ENCODE data around the gene SCD. TPM values are rescaled to one million over a fixed set of nuclear protein-coding genes. Genes with fewer than 3 reads are reported as not detected.
"Not testable (repeated sequence)": the region's sequence is repeated elsewhere in the genome, so short reads cannot be mapped to it uniquely, and the experiment has no call there.

The SCD gene
- total and polyA plus RNA-seq, 10 of the 15 experiments (the other 5 are each of a cell fraction or from before 2014, with no cell fraction given): 68.7 to 279 (median 99.5) TPM

- Histone ChIP-seq H3K9me3 (replicated peaks; ENCODE audit: control insufficient read depth, insufficient read depth, low read length) (no peaks in the 10 kb centered on the region), H3K79me2 (ENCODE audit: control insufficient read depth, insufficient read depth, low read length) (peaks cover 10% of the 10 kb centered on the region), H3K4me3 (peak overlapping the region; percentile 94), H2AFZ (ENCODE audit: control insufficient read depth, low read depth, low read length) (peak overlapping the region; percentile 92), H3K36me3 (ENCODE audit: control insufficient read depth in 2 of 2, insufficient read depth in 2 of 2, low read length in 1 of 2) (no peaks in the 10 kb centered on the region), H3K4me2 (ENCODE audit: control insufficient read depth, insufficient read depth) (peak overlapping the region; percentile 99), H4K20me1 (ENCODE audit: control insufficient read depth, insufficient read depth) (no peaks in the 10 kb centered on the region), H3K9ac (ENCODE audit: control insufficient read depth, insufficient read depth, low read length) (peak overlapping the region; percentile 90), H3K27me3 (replicated peaks in 1 of 2; ENCODE audit: control insufficient read depth in 2 of 2, insufficient read depth in 2 of 2, low read length in 1 of 2) (no peaks in the 10 kb centered on the region), H3K27ac (ENCODE audit: control insufficient read depth, insufficient read depth) (peak overlapping the region; percentile 85), H3K4me1 (ENCODE audit: control insufficient read depth, insufficient read depth, low read length) (peaks cover 34% of the 10 kb centered on the region)
- FAIRE-seq (no peak), ATAC-seq (no peak), DNase-seq (ENCODE audit: low read depth, low spot score) (no peak)
- intact Hi-C loops (cut with micrococcal nuclease; ENCODE audit: unreplicated experiment) (no loop called here), in situ Hi-C loops (cut with MboI) (no loop called here)
- TF ChIP-seq E2F4 (IDR thresholded peaks at IDR 0.05; ENCODE audit: low read depth, low read length): no peak
- TF ChIP-seq DPF2 (IDR thresholded peaks at IDR 0.05): no peak
- no peak for TF ChIP-seq TAF1 (IDR thresholded peaks at IDR 0.05; ENCODE audit: borderline replicate concordance, low read depth, low read length)
- no peak for TF ChIP-seq NFYB (IDR thresholded peaks at IDR 0.05; ENCODE audit: insufficient read depth, low read depth, low read length)
- peak; percentile 36; the same call in 1 of the 2 replicates for TF ChIP-seq RELB (IDR thresholded peaks at IDR 0.05; ENCODE audit: low read depth)
- TF ChIP-seq SPI1 (IDR thresholded peaks at IDR 0.05; ENCODE audit: borderline replicate concordance, insufficient read depth, low read depth, low read length): peak; percentile 27; the same call in 1 of the 2 replicates
- no peak; the same call in 1 of the 2 replicates for TF ChIP-seq BACH1 (IDR thresholded peaks at IDR 0.05; ENCODE audit: borderline replicate concordance)
- TF ChIP-seq NR2C1 (IDR thresholded peaks at IDR 0.05): no peak
- TF ChIP-seq E4F1 (IDR thresholded peaks at IDR 0.05; ENCODE audit: borderline replicate concordance, partially characterized antibody): no peak
- no TSS peak for BruUV-seq (replicated peaks)
- ChIA-PET POLR2A (interaction anchor here (0.7 to 6.5 kb wide), 9 partner anchors 9 to 189 kb away, joined by 3 to 191 read pairs (median 3); partner anchors contain the start of genes HIF1AN and SCD), CTCF (interaction anchor here (1.0 to 2.7 kb wide), 6 partner anchors 23 to 144 kb away, joined by 3 to 31 read pairs (median 5); partner anchors contain the start of gene SCD), RAD21 (ENCODE audit: unreplicated experiment) (interaction anchor here (1.3 to 3.1 kb wide), 5 partner anchors 22 to 35 kb away, joined by 3 to 73 read pairs (median 6); partner anchors contain the start of gene SCD), SMC1A (ENCODE audit: uncharacterized antibody, unreplicated experiment) (interaction anchor here (1.0 to 7.7 kb wide), 4 partner anchors 15 to 157 kb away, joined by 3 to 118 read pairs (median 6); partner anchors contain the start of gene SCD)
- 18% methylated on average over 3 of the region's 3 CpGs for WGBS (ENCODE audit: insufficient coverage, insufficient replicate concordance, low lambda C conversion rate, missing lambda C conversion rate)
These were observed 27.2 kb downstream of the SCD start for GRCh38 chr10:100374200-100374655.

- peak overlapping the region; percentile 99 for H3K4me2 ChIP-seq (ENCODE audit: control insufficient read depth, insufficient read depth)
- H4K20me1 ChIP-seq (ENCODE audit: control insufficient read depth, insufficient read depth); intact Hi-C loops (cut with micrococcal nuclease; ENCODE audit: unreplicated experiment); ATAC-seq; H3K9me3 ChIP-seq (replicated peaks; ENCODE audit: control insufficient read depth, insufficient read depth, low read length); DNase-seq (ENCODE audit: low read depth, low spot score); FAIRE-seq; H3K27me3 ChIP-seq (replicated peaks in 1 of 2; ENCODE audit: control insufficient read depth in 2 of 2, insufficient read depth in 2 of 2, low read length in 1 of 2); BruUV-seq (replicated peaks); H2AFZ ChIP-seq (ENCODE audit: control insufficient read depth, low read depth, low read length); in situ Hi-C loops (cut with MboI); H3K36me3 ChIP-seq (ENCODE audit: control insufficient read depth in 2 of 2, insufficient read depth in 2 of 2, low read length in 1 of 2): not testable (repeated sequence)
- peak overlapping the region; percentile 94 for H3K4me3 ChIP-seq
- peak overlapping the region; percentile 85; the same call in 1 of the 2 replicates for H3K27ac ChIP-seq (ENCODE audit: control insufficient read depth, insufficient read depth)
- ChIA-PET SMC1A (ENCODE audit: uncharacterized antibody, unreplicated experiment) (interaction anchor here (0.9 to 7.7 kb wide), 3 partner anchors 22 to 59 kb away, joined by 3 to 118 read pairs (median 8); partner anchors contain the start of gene SCD), RAD21 (ENCODE audit: unreplicated experiment) (interaction anchor here (0.7 to 3.1 kb wide), 5 partner anchors 27 to 57 kb away, joined by 3 to 73 read pairs (median 4); partner anchors contain the start of gene SCD), CTCF (interaction anchor here (0.7 to 2.7 kb wide), 4 partner anchors 28 to 71 kb away, joined by 3 to 31 read pairs (median 4); partner anchors contain the start of gene SCD), POLR2A (interaction anchor here (0.5 to 6.5 kb wide), 8 partner anchors 9 to 811 kb away, joined by 3 to 191 read pairs (median 4); partner anchors contain the start of gene SCD)
- peaks cover 34% of the 10 kb centered on the region for H3K4me1 ChIP-seq (ENCODE audit: control insufficient read depth, insufficient read depth, low read length)
- 61% methylated on average over 7 of the region's 7 CpGs for WGBS (ENCODE audit: insufficient coverage, insufficient replicate concordance, low lambda C conversion rate, missing lambda C conversion rate)
- H3K79me2 ChIP-seq (ENCODE audit: control insufficient read depth, insufficient read depth, low read length): peaks cover 10% of the 10 kb centered on the region
- peak overlapping the region; percentile 90; the same call in 1 of the 2 replicates for H3K9ac ChIP-seq (ENCODE audit: control insufficient read depth, insufficient read depth, low read length)
These were observed 27.8 kb downstream of the SCD start for GRCh38 chr10:100374677-100375353.

Measured in GM12878 (cell line).